Activated naive CD4-positive, alpha-beta T cell (primary cell): ENCODE results near the gene GALNT9.
"Not testable (repeated sequence)": the region's sequence is repeated elsewhere in the genome, so short reads cannot be mapped to it uniquely, and the experiment has no call there.

Source experiments
- DNase-seq, 4 experiments: peaks; one replicate each; lab custom pipeline; 2025; lab: John Stamatoyannopoulos, UW

The GALNT9 gene

DNA sequence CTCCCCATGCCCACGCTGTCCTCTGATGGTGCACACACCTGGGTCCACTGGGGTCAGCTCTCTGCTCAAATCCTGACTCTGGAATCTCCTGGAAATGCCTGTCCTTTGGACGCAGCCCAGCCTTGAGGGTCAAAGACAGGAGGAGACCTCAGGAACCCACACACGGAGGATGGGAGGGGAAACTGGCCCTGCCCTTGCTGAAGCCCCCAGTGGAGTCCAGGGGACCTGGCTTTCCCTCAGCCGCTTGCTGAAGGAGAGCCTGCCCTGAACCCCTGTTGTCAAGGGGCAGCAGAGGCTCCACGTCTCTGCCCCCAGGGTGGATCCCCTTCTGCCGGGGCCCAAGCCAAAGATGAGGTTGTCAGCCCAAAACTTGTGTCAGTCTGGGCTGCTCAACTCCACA lies 16.9 kb downstream of the GALNT9 start:
- DNase-seq, result no peak

DNA sequence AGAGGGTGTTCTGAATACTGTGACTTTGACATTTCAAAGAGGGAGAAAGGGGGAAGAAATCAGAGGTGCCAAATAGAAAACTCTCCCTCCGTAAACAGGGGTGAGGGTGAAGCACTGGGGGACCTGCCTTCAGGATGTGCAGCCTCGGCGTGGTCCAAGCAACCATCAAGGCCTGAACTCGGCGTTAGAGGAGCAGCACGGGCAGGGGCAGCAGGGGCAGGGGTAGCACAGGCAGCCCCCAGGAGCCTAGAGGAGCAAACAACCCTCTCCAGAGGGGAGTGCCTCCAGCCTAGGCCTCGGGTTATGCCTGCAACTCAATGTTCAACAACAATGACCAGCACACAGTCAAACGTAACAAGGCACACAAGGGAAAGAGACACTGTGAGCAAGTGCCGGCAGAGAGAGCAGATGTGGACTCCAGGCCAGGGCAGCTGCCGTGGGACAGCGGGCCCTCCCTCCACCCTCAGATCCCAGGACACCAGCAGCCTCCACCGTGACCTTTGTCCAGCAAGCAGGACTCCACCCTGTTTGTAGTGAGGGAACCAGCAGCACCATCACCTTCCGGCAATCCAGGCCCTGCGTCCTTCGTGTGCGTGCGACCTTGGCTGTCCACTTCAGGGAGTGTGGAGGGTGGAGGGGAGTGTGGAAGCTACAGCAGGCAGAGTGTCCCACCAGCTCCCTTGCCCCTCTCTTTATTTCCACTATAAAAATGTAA lies 18.0 kb downstream of the GALNT9 start:
- no peak for DNase-seq

DNA sequence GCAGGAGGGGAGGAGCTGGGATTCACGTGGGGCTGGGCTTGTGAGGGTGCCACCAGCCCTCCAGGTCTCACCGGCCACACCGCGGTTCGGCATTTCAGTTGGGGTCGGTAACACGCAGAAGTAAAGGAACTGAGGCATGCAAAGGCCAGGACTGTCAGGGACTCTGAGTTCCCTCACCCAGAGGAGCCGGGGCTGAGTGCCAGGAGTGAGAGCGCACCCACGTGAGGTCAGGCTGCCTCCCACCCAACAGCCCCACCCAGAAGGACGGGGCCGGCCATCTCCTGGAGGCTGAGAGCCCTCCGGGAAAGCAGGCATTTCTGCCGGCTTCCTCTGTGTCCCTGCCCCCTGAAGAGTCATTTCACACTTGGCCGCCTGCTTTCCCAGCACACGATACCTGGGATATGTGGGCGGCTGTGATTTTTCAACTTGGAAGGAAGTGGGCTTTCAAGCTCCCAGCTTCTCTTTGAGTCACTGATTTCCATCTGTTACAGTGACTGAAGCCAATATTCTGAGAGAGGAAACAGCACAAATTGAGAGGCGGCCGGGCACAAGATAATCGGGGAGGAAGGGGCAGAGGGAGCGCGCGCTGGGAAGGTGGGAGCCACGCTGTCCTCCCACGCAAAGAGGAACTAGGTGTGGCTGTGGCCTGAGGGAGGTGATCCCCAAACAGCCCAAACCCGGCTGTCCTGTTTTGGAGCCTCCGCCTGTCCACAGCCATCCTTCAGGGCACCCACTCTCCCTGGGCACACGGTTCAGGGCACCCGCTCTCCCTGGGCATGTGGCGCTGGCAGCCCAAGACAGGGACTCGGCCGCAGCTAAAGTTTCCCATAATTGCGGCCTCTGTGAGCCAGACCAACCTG lies 19.0 kb downstream of the GALNT9 start:
- no peak for DNase-seq

DNA sequence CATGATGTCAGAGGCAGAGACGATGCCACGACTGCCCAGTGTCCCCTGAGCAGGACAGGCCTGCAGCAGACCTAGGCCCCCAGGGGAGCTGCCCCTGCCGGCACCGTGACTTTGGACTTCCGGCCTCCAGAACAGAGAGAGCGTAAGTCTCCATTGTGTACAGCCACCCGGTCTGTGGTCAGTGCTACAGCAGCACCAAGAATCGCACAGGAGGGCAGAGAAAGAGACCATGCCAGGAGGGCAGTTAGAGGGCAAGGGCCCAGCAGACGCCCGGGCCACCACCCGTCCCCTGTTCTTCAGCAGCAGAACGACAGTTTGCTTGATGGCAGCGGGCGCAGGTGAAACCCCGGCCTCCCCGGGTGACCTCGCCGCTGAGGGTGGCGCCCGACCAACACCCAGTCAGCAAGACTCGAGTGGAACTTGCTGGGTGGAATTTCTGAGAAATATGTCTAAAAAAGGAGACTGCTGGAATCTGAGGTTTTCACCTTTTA lies 19.7 kb downstream of the GALNT9 start:
- no peak for DNase-seq

DNA sequence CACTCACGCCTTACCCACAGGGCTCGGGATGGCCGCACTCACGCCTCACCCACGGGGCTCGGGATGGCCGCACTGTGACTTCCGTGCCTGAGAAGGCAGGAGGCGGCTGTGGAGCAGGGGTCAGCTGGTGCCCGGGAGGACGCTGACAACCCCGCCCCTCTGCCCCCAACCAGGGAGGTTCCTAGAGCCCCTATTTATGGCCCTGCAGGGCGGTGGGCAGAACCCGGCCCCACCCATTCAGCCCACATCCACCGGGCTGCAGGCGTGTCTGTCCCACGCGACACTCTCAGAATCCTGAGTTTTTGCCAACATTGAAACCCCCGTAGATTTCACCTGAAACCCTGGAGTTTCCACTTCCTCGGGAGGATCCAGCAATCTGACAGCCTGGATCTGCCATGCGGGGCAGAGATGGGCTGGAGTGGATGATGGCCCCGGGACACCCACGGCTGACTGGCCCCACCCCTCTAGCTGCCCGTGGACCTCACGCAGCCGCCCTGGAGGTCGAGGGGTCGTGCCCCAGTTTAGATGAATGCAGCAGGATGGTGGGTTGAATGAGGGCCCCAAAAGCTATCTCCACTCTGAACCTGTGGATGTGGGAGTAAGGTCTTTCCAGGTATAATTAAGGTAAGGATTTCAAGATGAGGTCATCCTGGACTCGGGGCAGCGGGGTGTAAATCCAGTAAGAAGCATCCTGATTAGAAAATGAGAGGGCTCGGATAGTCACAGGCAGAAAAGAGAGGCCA lies 20.4 kb downstream of the GALNT9 start:
- no peak for DNase-seq

DNA sequence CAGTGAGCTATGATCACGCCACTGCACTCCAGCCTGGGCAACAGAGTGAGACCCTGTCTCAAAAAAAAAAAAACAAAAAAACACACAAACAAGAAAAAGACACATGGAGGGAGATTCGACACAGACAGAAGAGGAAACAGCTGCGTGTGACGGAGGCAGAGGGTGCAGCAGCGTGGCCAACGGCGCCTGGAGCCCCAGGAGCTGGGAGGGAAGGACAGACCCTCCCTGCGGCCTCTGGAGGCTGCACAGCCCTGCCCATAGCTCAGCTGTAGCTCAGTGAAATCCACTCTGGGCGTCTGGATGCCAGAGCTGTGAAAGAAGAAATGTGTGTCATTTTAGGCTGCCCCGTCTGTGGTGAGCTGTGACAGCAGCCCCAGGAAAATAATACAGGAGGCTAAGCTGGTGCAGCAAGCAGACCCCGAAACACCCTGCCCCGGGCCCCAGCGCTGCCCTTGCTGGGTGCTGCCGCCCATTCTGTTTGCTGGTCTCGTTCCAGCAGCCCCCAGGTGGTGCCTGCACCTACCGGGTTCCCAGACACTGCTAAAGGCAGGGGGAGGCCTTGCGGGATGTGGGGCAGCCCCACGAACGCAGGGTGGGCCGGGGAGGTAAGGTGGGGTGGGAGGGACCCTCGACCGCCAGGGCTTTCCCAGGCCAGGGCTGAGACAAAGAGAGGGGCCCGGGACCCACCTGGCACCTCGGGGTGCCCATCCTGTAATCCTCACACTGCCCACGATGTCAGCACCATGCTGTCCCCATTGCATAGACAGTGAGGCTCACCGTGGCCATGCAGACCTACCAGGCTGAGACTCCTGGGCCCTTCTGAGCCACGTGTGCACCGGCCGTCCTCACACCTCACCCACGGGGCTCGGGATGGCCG lies 21.2 kb downstream of the GALNT9 start:
- no peak for DNase-seq

DNA sequence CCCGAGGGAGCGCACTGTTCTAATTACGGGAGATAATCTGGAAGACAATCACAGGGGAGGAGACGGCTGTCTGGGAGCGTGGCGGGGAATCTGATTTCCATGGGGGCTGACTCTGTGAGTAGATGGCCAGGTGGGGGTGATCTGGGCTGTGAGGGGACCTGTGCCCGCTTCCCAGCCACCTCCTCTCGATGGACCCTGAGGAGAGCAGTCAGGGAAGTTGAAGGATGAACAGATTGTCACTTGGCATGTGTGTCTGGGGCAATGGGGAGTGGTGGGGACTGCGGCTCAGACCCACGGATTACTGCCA lies 22.6 kb downstream of the GALNT9 start:
- no peak for DNase-seq

DNA sequence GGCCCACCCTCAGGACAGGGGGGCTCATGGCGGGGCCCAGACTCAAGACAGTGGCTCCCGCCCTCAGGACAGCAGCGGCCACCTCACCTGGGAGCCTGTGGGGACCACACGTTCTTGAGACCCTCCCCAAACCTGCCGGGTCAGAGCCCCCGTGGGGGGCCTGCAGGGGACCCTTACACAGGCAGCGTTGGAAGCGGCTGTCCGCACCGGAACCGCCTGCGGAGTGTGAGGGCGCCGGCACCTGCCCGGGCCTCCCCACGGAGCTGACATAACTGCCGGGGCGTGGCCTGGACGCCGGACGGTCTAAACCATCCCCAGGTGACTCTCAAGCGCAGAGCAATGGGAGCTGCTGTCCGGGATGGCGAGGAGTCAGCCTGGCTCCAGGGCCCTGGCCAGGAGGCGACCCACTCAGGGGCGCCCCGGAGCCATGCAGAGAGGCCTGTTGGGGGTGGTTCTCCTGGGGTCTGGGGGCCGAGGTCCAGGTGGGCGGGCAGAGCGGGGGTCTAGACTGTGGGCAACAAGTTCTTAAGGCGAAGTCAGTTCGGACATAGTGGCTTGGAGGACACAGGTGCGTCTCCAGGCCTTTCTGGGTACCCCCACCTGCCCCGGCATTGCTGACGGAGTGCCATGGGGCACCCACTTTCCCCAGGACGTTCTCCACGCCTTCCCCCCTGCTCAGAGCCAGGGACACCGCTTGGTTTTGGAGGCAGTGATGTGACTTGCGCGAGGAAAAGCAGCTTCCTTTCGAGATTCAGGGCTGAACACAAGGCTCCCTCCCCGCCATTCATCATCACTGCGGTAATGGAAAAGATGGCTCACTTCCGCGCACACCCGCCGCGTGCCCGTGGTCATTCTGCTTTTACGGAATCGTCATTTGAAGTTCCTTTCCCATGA lies 23.2 kb downstream of the GALNT9 start:
- no peak for DNase-seq

DNA sequence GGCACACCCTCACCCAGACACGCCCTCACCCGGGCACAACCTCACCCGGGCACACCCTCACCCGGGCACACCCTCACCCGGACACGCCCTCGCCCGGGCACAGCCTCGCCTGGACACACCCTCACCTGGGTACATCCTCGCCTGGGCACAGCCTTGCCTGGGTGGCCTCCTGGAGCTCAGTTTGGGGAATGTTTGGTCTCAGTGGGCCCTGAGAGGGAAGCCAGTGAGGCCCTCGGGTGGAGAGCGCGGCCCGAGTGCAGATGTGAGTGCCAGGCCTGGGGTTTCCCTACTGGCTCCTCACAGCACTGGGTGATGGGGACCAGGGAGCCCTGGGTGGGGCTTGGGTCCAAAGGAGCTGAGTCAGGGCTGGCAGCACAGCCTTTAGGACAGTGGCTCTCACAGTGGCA lies 23.8 kb downstream of the GALNT9 start:
- no peak for DNase-seq

DNA sequence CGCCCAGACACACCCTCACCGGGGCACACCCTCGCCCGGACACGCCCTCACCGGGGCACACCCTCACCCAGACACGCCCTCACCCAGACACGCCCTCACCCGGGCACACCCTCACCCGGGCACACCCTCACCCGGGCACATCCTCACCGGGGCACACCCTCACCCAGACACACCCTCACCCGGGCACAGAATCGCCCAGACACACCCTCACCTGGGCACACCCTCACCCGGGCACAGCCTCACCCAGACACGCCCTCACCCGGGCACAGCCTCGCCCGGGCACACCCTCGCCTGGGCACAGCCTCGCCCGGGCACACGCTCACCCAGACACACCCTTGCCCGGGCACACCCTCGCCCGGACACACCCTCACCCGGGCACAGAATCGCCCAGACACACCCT lies 24.5 kb downstream of the GALNT9 start:
- DNase-seq, result not testable (repeated sequence)

DNA sequence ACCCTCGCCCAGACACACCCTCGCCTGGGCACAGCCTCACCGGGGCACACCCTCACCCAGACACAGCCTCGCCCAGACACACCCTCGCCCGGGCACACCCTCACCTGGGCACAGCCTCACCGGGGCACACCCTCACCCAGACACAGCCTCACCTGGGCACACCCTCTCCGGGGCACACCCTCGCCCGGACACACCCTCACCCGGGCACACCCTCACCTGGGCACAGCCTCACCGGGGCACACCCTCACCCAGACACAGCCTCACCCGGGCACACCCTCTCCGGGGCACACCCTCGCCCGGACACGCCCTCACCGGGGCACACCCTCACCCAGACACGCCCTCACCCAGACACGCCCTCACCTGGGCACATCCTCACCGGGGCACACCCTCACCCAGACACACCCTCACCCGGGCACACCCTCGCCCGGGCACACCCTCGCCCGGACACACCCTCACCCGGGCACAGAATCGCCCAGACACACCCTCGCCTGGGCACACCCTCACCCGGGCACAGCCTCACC lies 25.5 kb downstream of the GALNT9 start:
- DNase-seq, result not testable (repeated sequence)

DNA sequence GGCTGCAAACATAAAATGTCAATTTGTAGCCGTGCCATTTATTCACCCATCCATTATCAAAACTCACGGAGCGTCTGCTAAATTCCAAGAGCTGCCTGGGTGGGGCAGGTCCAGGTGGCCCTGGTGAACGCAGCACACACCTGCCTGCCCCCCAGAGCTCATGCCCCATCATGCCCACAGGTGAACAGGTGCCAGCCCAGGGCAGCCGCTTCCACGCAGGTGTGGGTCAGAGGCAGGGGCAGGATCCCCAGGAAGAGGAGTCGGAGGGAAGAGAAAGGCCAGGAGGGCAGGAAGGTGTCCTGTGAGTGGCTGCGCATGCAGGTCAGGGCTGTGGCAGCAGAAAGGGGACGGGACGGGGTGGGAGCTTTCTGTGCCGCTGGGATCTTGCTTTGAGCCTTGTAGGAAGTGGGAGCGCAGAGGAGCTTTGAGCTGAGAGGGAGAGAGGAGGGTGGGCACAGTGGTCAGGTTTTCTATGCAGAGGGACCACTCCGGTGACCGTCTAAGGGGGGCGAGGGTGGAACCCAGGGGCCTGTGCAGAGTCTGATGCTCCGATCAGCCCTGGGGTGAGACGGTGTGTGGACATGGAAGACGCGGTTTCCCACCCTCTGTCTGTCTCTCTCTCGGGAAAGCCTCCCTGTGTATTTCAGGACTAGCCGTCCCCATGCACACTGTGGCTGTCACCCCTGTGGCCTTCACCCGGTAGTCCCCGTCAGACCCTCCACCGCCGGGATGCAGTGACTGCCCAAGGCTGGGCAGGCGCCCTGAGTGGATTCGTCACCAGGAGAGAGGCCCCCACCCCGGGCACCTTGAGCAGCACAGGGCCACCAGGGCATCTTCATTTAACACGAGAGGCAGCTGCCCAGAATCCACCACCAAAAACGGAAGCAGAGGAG lies 26.7 kb downstream of the GALNT9 start:
- DNase-seq, result no peak

DNA sequence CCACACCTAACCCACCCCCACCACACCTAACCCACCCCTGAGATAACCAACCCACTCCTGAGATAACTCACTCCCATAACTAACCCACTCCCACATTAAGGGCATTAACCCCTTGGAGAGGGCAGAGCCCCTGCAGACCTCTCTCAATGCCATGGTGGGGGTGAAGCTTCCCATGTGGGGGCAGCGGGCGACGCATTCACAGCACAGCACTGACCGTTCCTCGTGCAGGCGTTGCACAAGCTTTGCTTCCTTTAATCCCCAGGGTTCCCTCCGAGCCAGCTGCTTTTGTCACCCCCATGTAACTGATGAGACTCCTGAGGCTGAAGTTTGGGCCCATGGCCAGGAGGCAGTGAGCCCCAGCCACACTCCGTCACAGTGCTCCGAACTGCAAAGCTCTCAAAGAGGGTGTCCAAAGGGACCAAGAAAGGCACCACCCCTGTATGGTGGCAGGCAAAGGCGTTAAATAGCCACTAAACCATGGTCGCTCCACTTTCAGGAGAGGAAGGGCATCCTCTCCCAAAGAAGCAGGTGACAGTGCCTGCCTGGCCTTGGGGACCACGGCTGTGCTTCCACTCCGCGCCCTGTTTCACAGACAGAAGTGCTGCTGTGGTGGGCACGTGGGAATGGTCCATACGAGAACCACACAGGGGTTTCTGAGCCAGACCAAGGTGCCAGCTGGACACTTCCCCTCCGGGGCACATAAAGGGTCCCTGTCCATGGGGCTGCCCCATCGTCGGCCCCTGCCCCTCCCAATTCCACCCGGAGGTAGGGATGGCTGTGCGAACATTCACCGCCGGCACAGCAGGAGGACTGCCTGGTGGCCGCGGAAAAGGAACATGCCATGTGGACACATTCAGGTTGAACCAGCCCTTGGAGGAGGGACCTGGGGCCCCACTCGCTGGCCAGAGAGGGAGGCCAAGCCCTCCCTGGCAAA lies 28.3 kb downstream of the GALNT9 start:
- no peak for DNase-seq

DNA sequence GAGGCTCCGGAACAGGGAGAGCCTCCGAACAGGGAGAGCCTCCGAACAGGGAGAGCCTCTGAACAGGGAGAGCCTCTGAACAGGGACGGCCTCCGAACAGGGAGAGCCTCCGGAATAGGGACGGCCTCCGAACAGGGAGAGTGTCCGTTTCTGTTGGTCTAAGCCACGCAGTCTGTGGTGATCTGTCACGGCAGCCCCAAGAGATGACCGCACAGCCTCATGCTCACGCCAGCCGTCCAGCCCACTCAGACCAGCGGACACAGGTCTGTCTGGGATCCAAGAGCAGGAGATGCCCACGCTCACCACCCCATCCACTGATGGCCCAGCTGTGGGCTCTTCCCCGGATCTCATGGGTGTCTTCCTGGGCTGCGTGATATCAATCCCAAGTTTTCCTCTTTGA lies 33.3 kb downstream of the GALNT9 start:
- no peak for DNase-seq

DNA sequence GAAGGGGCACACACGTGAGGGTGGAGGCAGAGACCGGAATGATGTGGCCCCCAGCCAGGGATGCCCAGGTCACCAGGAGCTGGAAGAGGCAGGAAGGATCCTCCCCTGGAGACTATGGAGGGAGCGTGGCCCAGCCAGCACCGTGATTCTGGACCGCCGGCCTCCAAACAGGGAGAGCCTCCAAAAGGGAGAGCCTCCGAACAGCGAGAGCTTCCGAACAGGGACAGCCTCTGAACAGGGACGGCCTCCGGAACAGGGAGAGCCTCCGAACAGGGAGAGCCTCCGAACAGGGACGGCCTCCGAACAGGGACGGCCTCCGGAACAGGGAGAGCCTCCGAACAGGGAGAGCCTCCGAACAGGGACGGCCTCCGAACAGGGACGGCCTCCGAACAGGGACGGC lies 33.8 kb downstream of the GALNT9 start:
- not testable (repeated sequence) for DNase-seq

DNA sequence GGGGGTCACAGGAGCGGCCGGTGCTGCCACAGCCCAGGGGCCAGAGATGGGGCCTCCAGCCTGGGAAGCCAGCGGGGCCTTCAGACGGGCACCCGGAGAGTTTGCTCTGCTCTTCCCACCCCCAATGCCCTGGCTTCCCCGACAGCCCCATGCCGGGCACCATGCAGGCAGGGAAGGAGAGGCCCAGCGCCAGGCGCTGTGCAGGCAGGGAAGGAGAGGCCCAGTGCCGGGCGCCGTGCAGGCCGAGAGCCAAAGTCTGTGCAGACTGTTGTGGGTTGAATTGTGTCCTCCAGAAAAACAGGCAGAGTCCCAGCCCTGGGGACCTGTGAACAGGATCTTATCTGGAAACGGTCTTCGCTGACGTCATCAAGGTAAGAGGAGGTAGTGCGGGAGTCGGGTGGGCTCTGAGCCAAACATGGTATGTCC lies 34.3 kb downstream of the GALNT9 start:
- DNase-seq, result no peak

DNA sequence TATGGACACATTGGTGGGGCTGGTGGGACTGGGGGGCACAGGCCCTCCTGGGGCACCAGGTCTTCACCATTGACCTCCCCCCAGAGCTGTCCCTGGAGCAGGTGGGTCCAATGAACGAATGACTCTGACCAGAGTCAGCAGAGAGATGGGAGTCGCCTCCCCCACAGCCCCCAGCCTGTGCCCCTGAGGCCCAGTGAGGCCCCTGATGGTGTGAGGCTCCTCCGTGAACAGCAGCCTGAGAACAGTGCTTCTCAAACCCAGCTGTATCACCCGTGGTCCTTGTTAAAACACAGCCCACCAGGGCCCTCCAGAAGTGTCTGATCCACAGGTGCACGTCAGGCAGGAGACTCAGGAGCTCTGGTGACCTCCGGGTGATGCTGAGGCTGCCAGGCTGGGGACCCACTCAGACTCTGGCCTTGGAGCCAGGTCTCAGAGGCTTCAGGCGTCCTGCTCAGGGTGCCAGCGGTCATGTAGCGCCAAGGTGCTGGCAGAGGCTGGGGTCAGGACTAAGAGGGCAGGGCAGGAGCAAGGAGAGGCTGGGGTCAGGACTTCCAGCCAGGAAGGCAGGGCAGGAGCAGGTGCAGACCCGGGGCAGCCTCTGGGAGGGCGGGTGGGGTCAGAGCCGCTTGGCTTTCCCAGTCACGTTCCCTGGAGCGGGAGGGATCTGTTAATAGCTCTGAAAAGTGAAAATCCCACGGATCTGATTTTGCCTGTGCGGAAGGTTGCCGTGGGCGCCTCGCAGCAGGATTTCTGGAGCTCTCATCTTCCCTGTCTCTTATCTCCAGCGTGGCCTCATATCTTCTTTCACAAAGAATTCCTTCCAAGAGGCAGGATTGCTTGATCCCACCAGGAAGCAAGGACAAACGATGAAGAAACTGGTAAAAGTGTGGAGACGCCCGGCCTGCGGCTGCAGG lies 35.0 kb downstream of the GALNT9 start:
- no peak for DNase-seq
